HG03575 (cell line): Measurements from ENCODE around the gene JAM3.

Experiments used
- ATAC-seq: cut with Tn5 transposase; IDR thresholded peaks from one replicate; pipeline ENCODE4 v1.9.1; 2021; ENCODE audit not compliant: unreplicated experiment, insufficient number of reproducible peaks, low FRiP score; ENCODE audit errors: extremely low read depth

Gene JAM3

DNA sequence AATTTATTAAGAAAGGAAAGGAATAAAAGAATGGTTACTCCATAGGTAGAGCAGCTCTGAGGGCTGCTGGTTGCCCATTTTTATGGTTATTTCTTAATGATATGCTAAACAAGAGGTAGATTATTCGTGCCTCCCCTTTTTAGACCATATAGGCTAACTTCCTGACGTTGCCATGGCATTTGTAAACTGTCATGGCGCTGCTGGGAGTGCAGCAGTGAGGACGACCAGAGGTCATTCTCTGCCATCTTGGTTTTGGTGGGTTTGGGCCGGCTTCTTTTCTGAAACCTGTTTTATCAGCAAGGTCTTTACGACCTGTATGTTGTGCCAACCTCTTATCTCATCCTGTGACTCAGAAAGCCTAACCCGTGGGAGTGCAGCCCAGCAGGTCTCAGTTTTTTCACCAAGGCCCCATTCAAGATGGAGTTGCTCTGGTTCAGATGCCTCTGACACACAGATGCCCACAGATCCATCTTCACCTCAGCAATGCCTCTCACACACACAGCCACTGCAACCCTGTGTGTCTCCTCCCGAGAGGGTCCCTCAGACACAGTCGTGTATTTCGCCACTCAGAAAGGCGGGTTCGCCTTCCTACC is 16.4 kb upstream of the JAM3 start:
- no peak for ATAC-seq

DNA sequence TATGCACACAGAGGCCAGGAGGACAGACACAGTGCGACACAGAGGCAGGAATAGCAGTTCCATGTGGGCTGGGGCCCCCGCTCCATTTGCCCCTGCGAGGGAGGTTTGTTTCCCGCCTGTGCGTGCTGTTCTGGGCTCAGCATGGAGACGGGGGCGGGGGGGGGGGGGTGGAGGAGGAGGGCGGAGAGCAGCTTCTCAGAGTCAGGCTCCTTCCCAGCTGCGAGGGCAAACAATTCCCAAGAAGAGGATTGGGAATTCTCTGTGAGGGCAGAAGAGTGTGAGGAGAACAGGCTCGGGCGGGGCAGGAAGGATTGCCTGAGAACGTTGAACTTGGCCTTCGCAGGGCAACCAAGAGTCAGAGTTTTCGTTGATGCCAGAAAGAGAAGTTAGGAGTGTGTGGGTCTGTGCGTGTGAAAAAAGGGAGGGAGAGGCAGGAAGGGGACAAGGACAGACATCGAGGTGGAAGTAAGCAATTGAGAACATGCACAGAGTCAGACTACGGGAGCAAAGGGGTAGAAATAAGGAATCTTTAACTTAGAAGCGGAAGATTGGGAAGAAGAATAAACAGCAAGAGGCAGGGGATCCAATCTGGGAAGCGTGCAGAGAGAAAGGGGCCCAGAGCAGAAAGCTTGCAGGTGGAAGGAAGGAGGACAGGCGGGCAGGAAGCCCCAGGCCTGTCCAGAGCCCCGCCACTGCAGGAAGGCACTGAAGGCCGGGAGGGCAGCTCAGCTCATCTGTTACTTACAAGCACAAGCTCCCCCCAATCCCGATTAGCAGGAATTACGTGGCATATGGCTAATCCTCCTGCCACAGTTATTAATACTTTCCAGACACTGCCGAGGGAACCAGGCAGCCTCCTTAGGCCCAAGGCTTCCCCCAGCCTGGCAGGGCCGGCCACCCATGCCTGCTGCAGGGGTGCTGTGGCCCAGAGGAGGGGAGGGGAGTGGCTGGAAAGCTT is 15.6 kb upstream of the JAM3 start:
- no peak for ATAC-seq

DNA sequence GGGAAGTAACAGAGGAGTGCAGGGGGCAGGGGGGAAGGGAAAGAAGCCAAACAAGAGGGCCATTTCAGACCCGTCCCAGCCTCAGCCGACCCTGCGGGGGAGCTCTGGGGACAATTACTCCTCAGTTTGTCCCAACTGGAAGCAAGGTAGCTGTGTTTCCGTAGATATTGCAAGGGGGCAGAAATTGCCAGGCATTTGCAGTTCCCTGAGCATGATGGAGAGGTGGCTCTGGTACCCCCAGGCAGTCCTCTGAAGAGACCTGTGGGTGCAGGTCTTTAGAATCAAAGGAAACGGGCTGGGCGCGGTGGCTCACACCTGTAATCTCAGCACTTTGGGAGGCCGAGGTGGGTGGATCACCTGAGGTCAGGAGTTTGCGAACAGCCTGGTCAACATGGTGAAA is 13.8 kb upstream of the JAM3 start:
- ATAC-seq = no peak

DNA sequence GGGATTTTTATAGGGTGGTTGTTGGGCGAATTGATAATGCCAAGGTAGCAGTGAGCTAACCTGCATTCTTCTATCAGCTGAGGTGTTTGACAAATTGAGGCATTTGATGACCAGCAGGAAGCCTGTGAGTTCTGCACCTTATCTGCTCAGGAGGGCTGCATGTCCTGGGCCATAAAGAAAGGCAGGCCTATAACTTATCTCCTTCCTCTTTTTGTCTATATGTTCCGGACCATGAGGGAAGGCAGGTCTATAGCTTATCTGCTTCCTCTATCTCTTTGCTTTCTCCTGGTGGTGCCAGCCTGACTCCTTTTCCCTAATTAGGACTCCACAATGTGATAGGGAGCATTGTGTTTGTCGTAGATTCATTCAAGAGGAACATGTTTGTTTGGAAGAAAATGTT is 8.6 kb upstream of the JAM3 start:
- no peak for ATAC-seq

DNA sequence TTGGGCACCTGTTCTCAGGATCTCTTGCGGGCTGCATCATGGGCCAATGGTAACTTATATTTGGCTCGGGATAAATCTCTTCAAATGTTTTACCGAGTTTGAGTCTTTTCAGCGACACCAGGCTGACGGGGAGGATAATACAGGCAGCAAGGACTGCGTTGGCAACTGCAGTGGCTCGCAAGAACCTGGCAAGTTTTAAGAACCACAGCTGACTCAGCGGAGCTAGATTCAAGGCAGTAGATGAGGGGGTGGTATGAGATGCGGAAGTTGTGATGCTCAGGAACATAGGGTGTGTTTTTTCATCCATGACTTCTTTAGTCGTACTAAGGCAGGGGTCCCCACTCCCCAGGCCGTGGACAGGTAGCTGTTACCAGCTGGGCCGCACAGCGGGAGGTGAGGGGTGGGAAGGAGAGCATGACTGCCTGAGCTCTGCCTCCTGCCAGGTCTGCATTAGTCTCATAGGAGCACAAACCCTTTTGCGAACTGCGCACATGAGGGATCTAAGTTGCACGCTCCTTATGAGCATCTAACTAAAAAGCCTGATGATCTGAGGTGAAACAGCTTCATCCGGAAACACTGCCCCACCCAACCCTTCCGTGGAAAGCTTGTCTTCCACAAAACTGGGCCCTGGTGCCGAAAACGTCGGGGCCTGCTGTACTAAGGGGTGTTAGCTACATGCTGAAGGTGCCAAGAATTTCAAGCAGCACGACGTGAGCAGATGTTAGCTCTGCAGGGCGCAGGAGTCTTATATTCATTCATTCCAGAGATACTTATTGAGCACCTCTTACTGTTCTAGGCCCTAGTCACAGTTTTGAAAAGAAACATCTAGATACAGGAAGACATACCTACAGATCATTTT is 6.4 kb upstream of the JAM3 start:
- ATAC-seq = no peak

DNA sequence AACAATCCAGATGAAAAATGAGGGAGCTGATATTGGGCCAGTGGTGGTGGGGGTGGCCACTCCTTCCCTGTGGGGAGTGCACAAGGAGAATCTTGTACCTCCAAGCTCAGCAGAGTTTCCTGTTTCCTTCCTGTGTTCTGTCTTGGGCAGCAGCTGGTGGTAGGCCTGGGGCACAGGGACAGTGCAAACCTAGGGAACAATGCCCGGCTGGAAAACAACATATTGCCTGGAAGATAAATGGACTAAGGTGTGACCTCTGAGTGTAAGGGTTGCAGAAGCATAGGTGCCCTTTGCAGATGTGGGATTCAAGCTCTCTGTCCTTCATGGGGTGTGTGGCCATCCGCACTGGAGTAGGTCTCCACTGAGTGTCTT is 5.8 kb upstream of the JAM3 start:
- no peak for ATAC-seq

DNA sequence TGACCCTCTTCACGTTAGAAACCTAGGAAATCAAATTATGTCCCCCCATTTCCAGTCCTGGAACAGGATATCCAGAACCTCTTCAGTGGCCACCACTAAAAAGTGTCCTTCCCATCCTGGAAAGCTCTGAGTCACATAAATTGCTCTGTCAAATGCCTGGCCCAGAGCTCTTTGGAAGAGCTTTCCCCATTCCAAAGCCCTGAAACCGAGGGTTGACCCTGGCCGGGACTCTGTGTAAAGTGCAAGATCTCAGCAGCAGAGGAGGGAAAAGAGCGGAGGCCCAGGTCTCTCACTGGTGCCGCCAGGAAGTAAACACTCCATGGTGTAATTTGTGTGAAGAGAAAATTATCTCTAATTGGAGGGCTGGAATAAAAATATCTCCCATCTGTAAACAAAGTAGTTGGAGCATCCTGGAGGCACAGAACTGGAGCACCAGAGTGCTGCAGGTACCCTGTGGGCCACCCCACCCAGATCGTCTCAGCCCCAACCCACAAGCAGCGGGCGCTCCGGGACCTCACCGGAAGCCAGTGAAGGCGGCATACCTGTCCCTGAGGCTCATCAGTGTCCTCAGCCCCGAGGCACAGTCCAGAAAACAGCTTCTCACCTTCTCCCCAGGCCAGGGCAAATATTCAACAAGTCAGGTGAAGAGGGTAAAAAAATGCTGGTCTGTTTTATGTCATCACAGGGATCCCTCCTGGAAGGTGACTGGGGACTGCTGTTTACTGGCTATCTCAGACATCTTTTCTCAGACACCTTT is 4.7 kb upstream of the JAM3 start:
- ATAC-seq = no peak

DNA sequence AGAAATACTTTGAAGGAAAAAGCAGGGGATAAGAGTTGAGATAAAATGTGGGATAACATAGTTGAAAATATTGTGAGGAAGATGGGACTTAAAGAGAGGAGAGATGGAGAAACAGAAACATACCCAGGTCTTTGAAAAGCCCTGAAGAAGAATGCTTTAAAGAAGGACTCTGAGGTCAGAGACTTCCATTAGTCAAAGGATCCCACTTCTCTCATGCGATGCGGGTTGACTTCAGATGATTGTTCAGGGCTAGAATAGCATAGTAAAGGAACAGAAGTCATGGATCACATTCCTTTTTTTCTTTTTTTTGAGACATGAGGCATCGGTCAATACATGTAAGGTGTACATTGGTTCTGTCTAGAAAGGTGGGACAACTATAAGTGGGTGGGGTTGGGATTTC is 3.5 kb upstream of the JAM3 start:
- no peak for ATAC-seq

DNA sequence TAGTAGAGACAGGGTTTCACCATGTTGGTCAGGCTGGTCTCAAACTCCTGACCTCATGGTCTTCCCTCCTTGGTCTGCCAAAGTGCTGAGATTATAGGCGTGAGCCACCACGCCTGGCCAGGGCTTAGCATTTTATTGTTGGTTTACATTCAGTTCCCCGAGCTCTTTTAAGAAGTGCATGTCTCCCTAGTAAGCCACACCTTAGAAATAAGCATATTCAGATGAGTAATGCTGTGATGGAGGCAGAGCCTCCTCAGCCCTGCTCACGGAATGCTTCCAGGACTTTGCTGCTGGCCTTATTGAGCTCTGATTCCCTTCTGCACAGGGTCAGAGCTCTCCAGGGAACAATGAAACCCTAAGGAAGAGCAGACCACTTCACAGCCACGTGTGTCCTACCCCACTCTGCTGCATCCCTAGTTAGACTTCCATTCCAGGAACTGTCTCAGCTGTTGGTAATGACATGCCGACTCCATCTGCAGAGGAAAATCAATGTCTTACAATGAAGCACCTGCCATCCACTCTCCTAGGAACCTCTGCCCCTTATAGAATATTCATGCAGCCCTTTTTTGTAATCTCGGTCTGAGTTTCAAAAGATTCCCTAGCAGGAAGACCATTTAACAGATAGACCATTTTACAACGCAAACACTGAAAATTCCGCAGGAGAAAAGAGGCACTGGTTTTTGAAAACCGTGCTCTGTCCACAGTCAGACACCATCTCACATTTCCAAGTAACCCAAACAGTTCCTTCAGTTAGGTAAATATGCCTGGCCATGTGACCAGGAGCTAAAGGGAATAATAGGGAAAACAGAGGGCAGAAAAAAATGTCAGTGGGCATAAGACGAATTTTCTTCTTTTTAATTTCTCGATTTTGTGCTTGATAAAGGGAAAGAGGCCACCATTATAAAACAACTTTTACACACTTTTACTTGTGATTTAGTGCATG is 1.7 kb upstream of the JAM3 start:
- no peak for ATAC-seq

DNA sequence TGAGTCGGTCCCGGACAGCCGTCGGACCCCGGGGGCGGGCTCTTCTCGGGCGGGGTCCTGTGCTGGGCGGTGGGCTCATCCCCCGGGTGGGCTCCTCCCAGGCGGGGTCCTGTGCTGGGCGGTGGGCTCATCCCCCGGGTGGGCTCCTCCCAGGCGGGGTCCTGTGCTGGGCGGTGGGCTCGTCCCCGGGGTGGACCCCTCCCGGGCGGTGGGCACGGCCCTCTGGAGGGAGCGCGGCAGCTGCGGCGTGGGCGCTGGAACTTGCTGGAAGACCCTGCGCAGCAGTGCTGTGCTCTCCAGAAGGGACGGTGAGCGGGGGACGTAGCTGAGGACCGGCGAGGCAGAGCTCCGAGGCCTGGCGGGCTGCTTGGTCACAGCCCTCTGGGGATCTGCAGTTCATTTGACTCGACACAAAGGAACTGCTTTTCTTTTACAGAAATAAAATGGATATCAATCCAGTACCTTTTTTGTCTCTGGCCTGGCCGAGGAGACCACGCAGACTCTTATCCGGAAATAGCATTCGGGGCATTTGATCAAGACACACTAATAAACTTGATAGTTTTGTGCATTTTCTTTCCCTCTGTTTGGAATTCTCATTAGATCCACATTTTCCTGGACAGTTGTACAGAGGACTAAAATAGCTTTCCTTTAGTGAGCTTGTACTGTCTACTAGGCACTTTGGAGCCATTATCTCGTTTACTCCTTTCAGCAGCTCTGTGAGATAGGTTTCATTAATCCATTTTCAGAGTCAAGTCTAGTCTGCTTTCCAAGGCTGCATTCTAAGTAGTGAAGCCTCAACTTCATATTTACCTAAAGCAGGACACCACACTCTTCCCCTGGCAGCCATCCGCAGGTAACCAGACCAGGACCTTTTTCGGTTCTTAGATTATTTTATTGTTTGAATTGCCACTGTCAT is 812 bp downstream of the JAM3 start:
- no peak for ATAC-seq

DNA sequence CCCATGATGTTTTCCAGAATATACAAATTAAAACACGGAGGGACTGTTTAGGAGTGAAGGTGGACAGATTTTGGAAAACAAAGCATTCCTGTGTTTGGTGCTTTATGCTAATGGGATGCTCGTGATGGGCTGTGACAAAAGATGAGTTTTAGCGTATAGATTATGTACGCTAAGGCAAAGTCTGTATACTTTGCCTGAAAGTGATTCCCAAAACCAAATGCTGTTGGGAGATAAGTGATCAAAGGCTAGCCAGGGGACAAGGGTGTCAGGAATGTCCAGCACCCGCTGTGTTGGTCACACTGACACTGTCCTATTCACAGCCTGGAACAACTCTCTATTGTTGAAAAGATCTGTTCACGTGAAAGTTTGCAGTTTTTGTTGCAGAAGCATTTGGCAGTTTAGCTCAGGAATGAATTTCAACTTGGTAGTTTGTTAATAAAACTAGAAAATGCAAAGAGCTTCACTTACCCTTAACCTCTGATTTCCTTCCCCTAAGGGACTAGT is 1.5 kb downstream of the JAM3 start:
- ATAC-seq = no peak

DNA sequence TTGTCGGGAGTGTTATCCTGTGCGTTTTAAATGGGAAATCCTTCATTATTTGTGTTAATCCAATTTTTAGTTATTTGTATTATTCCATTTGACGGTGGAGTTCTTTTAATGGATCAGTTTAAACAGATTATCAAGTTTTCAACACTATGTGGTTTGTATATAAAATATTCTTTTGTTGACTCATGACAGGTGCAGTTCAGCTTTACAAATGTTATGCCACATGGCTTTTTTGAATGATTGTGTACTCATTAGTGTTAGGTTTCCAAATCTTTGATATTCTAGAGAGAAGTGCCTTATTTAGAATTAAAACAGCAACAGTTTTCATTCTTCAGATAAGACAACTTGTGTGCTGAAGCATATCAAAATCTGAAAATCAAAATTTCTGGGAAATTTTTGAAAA is 2.4 kb downstream of the JAM3 start:
- ATAC-seq = no peak

DNA sequence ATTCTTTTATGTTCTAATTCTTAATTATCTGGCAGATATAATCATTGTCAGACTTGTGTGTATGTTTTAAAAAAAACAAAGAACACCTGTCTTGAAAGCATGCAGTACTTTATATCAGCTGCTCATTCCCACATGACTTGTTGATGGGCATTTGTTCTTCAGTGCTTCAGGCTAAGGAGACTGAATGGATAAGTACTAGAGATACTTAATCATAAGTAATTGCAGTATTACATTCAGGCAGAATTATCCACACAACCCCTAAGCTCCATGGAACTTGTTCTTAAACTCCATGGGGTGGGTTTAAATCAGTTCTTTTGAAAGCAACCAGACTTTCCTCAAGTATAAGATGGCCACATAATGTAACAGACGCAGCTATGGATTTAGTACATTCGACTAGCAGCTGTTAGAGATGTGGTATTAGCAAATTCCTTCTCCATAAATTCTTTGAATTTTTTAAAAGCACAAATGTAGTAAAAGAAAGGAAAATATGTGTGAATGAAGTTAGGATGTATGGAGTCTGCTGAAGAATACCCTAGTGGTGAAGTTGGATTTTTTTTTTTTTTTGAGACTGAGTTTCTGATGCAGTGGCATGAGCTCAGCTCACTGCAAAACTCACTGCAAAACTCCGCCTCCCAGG is 3.0 kb downstream of the JAM3 start:
- no peak for ATAC-seq

DNA sequence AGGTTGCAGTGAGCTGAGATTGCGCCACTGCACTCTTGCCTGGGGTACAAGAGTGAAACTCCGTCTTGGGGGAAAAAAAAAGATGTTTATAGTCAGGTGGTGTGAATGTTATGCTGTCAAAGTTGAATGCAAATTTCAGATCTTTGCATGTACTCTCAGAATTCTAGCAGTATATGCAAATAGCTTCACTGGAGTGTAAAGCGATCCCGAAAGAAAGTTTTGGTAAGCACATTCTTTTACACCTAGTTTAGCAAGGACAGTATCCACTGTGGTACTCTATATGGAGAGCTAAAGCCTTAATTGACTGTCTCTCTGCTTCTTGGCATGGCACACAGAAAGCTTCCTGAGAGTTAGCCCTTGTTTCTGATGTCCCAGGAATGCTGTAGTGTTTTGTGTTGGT is 4.0 kb downstream of the JAM3 start:
- ATAC-seq = peak; percentile 39

DNA sequence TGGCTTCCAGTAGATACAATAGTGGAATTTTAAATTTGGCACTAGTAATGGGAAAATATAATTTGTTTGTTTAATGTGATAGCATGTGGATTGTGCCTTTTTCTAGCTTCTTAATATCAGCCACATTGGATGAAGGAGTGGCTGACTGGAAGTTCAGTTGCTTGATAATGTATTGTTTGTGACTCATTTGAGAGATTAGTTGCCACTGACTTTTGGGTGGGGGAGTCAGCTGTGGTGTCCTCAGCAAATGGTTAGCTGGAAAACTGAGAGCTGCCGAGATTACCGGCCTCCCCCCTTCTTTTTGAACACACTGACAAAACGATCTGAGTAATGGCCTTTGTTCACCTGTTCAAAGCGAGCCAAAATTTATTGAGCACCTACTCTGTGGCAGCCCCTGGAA is 5.5 kb downstream of the JAM3 start:
- no peak for ATAC-seq

DNA sequence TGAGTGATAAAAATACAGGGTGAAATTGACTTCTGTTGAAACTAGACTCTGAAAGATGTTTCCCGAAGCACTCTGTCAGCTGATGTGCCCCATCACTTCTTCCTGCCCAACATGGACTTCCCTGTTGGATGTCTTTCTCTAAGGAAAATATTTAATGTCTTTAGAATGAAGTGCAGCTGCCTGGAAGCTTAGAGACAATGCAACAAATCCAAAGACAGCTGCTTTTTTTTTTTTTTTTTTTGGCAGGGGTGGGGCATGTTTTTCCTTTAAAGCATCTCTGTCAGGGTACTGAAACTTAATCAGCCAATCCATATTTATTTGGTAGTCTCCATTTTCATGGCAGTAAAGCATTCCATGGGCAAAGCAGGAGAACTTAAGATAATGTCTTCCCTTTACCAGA is 5.9 kb downstream of the JAM3 start:
- no peak for ATAC-seq

DNA sequence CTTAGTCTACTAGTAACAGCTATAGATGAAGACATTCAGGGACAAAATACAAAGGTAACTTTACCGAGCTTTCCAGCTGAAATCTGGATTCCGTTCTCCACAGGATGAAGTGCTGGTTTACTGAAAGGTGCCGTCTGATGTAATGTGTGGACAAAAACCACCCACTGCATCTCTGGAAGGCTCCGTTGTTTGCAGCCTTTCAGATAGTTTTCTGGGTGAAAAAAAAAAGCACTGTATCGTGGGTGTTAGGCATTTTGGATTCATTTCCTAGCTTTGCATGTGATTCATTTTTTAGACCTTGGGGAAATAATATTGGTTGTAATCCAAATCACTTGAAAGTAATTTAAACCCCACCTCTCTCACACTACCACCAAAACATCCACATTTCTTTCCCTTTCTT is 10.4 kb downstream of the JAM3 start:
- ATAC-seq = no peak
